Measurements from ENCODE around the gene MAML3.
"Not testable (repeated sequence)": the region's sequence is repeated elsewhere in the genome, so short reads cannot be mapped to it uniquely, and the experiment has no call there.

MAML3 gene

DNA sequence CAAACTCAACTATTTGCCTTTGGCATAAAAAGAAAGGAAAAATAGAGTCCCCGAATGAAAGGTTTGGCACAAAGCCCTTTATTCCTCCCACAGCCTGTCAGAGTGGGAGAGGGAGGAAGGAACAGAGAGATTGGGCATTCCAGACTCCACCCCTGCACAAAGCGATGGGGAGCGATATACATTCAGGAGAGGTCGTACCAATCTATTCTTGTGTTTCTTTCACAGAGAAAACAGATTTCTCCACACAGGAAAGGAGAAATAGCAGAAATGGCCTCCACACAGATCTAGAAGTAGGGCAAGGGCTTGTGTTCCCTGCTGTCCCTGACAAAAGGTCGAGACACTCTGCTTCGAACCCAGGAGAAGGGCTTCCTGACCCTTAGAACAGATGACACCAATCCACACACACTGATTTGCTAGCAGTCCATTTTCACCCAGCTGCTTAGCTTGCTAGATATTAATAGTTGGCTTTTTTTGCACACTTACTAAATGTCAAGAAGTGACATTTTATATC, 197.4 kb downstream of the MAML3 start:
- no peak for FAIRE-seq

DNA sequence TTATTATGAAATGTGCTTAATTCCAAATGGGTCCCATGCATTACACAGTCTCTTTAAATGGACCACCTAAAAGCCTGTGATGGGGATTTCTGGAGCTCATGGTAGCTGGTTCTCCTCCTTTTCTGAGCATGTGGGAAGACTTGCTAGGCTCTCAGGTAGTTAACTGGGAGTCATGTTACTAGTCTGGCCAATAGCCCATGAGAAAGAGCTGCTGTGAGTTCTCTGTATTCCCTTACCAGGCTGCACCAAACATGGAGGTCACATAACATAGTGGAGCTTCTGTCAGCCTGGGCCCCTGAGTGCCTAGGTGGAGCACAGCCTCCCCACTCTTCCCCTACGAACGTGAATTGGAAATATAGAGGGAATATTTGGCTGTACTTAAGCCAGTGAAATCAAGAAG, 198.4 kb downstream of the MAML3 start:
- no peak for FAIRE-seq

DNA sequence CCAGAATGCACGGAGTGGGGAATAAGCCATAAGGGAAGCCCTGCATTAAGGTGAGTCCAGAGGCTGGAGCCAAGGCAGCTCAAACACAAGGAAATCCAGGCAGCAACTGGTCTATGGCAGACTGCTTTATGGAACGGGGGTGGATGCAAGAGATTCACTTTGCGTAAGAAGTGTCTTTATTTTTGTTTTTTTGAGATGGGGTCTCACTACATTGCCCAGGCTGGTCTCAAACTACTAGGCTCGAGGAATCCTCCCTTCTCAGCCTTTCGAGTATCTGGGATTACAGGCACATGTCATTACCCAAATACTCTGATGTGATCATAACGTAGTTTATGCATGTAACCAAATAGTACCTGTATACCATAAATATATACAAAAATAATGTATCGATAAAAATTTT, 199.5 kb downstream of the MAML3 start:
- FAIRE-seq: no peak

DNA sequence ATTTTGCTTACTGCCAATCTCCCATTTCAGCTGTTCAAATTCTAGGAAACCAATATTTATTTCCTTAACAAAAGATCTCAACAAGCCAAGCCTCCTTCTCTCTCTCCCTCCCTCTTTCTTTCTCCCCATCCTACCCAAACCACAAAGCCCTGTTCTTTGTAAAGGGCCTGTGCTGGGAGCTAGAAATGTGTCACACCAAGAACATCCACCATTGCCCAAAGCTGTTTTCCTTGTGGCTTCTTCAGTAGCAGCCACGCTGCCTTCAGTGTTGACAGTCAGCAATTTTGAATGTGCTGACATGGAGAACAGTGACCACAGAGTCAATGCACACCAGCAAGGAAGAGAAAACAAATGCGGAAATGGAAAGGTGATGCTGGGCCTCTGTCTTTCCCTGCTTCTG, 203.0 kb downstream of the MAML3 start:
- no peak for FAIRE-seq

DNA sequence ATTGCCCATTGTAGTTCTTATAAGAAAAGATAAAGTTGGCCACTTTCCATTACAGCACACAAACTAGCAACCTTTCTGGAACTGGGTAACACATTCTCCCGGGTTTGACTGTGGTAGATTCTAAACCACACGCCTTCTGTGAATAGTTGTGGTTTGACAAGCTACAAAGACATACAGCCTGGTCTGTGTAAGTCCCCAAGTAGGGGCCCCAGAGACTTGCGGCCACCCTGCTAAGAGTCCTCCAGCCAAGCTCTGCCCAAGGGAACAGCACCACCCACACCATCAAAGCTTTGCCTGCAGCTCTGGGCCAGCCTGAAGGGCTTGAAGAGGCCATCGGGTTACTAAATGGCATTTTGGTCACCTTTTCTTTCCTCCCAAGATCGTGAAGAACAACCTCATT, 203.4 kb downstream of the MAML3 start:
- FAIRE-seq: no peak

DNA sequence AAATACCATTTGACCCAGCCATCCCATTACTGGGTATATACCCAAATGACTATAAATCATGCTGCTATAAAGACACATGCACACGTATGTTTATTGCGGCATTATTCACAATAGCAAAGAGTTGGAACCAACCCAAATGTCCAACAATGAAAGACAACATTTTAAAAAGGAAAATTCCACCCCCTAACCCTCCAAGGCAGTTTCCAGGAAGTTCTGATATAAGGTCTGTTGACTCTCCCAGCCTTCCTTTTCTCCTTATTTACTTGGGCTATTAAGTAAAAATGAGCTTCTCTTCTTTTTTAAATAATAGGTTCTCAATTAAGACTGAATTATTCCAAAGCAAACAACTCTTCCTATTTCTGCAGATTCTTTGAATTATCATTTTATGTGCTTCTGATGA, 209.1 kb downstream of the MAML3 start:
- FAIRE-seq: not testable (repeated sequence)

DNA sequence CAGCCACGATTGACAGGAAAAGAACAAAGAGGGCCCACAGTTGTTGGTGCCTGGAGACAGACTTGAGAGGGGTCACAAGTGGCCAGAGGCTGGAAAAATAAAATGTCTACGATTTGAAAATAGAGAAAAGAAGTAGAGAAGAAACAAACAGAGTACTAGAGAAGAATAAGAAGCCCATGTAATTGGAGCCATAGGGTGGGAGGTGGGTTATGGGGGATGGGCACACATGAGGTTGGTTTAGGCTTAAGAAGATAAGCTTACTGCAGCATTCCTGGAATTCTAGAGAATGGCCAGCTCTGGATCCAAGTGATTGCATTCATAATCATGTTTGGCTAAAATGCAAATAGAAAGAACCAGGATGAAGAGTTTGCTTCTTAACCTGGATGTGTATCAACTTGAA, 210.7 kb downstream of the MAML3 start:
- FAIRE-seq: no peak

DNA sequence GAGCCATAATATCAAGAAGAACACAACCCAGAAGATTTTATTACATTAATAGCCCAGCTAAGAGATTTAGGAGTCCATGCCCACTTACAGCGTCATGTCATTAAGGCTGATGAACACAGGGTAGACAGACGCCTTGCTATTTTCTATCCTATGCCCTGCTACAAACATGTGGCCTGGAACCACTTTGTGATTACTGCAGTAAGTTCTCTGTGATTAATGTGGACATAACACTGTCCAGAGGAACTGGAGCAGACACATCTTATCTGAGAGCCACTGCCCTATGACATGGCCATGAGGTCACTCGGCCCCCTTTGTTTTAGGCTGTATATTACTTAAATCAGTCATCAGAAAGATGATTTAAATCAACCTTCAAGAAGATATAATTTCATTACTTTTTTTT, 211.7 kb downstream of the MAML3 start:
- FAIRE-seq: no peak

DNA sequence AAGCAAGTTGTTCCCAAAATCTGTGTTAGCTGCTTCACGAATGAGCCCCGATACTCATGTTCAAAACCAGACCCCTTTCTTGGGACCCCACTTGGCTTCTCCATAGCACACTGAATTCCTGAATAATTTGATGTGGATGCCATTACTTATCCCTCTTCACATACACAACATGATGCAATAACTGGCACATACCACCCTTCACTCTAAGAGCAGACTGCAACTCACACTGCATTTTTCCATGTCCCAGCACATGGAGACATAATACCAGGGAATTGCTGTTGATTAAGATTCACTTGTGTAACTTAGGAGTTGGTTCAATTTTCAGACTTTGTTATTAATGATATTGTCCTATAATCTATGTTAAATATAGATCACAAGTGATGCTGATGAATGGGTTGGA, 213.4 kb downstream of the MAML3 start:
- FAIRE-seq: no peak

DNA sequence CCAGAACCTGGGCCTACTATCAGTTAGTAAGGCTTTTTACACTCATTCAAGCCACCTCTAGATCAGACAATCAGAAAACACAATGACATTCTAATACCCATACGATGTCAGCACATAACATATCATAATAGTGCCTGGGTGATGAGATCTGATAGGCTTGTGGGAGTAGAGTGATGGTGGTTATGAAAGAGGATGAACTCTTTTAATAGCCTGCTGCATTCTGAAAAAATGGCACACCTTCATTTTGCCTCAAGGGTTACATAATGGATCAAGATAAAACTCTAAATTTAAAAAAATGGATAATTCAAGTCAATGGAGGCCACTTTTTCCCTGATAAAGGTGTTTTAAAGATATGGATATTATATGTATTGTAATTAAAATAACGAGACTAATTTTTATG, 215.6 kb downstream of the MAML3 start:
- no peak for FAIRE-seq

DNA sequence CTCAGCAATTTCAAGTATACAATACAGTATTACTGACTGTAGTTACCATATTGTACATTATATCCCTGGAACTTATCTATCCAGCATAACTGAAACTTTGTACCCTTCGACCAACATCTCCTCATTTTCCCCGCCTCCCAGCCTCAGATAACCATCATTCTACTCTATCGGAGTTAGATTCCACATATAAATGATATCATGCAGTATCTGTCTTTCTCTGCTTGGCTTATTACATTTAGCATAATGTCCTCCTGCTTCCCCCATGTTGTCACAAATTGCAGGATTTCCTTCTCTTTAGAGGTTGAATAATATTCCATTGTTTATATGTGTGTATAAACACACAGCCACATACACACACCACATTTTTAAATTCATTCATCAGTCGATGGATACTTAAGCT, 218.1 kb downstream of the MAML3 start:
- FAIRE-seq: no peak

DNA sequence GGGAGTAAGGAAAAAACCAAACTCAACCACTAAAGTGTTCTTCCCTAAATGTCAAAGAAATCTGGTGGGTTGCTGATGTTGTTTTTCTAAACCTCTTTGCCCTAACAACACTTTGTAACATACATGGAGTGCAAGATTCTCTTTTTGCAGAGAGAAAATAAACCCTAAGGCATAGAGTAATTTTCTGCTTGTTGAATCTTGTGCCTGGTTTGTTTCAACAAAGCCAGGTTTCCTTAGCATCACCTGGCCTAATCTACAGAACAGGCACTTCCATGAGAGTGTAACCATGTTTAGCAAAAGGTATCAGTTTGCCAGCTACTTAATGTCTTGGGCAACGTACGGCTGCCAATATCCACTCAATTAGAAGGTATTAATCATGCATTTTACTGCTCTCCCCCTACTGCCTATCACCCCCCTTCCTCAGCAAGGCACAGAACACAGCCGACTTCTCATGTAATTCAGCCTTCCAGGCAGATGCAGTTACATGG, 219.2 kb downstream of the MAML3 start:
- FAIRE-seq: no peak

DNA sequence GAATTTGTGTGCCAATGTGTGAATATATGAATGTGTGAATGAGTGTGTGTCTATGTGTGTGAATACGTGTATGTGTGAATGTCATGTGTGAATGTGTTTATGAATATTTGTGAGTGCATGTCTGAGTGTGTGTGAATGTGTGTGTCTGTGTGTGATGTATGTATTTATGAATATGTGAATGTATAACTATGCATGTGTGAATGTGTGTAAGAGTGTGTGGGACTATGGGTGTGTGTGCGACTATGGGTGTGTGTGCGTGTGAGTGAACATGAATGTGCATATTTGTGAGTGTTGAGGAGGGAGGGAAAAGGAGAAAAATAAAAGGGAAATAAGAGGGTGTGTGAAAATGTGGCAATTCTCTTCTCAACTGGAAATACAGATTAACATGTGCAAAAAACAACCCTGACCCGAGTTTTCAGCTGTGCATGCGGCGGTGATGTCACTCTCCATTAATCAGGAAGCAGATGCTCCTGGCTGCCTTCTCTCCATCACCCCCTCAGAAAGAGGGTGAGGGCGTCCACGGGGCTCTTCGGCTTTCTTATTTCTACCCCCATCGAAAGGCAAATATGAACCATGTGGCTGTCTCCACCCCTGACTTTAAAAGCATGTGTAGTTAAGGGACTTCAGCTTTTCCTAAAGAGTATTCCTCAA, 219.8 kb downstream of the MAML3 start:
- no peak for FAIRE-seq

DNA sequence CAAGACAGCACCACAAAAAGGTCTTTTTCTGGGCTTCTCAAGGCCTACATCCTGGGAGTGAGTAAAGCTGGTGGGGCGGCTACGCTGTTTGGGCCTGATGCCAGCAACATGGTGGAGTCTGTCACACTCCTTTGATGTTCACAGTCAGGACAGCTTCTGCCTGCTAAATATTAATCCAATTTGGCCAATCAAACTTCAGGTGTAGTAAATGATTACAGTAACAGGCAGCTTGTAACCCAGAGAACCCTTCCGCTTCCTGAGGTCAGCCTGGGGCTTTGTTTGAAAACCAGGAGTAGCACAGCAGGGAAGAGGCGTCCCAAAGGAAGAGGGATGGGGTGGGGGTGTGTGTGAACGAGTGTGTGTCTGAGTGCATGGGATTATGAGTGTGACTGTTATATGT, 220.4 kb downstream of the MAML3 start:
- FAIRE-seq: no peak

DNA sequence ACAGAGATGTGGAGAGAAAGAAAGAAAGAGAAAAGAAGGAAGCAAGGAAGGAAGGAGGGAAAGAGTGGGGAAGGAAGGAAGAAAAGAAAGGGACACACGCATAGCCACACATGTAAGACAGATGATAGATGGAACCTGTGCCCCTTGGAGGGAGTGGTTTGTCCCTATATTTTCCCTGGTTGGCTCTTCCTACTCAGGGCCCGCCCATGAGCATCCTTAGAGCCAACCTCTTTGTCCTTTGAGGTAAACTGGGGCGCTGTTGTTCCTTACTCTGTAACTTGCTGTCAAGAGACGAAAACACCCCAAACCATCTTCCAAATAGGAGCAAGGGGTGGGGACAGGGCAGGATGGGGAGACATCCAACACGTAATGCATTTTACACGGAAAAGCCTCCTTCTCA, 220.9 kb downstream of the MAML3 start:
- no peak for FAIRE-seq

DNA sequence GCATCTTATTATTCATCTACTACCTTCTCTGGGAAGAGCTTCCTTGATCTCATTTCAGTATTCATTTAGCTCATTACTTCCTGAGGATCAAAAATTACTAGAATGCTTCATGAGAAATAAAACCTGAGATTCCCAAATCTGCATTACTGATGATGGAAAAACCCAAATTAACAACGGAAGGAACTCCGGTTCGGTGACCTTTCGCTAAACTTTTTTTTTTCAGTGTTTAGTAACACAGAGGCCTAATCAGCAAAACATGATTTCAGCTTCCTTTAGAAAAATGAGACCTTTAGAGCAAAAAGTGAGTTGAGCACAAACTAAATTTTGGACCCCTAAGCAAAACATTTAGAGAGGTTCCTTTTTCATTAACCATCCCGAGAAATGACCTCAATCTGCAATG, 229.2 kb downstream of the MAML3 start:
- FAIRE-seq: no peak

DNA sequence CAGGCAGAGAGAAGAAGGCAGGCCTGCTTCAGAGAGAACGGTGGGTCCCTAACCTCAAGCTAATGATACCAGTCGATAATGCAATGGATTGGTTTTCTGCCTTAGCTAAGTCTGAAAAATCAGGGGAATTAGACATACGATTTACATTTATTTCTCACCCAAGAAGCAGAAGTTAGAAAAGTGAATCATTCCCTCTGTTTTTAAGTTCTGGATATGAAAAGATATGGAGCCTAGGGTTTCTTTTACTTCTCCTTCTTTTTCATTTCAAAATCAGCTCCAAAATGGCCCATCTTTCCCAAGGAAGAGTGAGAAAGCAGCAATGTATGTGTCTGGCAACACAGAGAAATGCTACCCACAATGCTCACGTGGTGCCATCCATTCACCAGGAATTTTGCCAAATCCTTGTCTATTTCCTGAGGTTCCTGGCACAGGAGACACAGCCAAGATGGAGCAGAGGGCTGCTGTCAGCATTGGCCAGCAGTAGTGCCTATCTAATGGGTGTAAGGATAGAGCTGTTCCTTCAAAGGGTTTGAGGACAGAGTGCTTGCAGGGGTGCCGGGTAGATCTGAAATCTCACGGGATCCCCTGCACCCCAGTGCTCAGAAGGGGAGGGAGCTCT, 231.5 kb downstream of the MAML3 start:
- no peak for FAIRE-seq

DNA sequence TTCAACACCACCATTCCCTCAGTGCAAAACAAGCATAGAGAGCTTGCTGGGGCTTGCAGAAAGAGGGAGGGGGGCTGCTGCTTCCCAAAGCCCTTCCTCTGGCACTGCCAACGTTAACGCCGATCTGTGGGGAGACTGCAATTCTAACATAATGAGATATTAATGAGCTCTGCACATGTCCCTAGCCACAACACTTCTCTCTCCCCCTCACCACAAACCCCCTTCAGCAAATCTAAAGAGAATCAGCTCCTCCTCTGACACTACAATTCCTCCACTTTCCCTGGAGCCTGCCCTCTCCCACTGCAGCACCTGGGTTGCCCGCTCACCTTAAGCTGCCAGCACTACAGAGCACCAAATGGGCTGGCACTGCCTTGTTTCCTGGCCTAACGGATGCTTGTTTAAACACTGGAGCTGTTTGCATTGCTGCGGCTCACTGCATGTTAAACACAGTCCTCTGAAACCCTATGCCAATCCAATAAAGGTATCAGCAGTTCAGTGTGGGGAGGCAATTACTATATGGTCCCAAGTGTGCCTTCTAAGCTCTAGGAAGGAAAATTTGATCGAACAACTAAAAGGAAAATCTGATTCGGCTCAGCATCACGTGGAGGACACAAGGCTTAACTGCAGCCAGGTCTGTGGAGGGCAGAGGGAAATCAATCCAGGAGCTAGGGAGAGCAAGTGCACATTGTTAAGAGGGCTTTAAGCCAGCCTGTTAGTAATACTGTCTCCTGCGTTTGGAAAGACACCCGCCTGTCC, 232.4 kb downstream of the MAML3 start:
- FAIRE-seq: no peak

DNA sequence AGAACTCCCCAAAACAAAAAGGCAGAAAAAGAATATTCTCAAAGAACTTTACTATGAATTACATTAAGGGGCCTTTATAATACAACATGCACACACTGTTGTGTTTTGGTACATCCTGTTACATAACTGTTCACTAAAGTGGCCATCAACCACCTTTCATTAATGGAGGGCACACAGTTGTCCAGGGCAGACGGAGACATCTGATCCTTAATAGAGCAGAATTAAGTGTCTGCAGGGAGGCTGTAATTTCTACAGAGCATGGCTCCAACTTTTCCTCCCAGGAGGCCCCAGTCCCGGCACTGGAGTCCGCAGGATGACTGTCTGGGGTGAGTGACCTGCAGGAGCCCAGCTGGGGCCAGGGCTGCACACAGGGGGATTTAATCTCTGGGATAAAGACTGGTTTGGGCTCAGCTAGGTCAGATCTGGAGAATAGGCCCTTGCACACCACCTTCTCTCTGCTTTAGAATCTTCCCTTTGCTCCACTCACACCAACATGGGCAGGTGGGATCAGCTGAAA, 233.4 kb downstream of the MAML3 start:
- FAIRE-seq: no peak

DNA sequence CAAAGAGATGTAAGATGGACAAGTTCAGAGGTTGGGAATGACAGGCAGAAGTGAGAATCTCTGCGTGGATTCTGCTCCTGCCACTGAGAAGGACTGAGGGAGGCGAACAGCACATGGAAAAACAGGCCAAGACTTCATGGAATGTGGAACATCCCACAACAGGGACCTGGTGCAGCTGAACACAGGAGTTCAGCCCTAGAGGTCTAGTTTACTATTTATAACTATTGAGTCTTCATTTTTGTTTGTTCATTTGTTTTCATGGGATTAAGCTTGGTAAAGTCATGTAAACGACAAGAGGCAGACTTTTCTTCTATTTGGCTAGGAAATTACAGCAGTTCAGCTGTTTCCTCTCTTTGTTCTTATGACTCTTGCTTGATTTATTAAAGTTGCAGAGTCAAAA, 234.5 kb downstream of the MAML3 start:
- no peak for FAIRE-seq

DNA sequence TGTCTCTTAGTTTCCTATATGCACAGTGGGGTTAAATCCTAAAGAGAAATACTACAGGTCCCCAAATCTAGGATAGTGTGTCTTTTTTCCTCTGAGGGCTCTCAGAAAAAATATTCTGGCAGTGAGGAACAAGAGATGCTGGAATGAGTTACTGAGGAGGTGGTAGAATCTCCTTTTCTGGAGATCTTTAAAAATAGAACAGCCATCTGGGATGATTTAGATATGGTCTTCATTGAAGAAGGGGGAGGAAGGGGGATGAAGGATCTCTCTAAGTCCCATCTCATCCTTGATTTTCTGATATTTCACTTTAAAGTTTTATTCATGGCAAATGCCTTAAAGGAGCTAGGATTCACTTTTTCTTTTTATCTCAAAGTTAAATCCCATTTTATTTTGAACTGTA, 235.0 kb downstream of the MAML3 start:
- FAIRE-seq: no peak

DNA sequence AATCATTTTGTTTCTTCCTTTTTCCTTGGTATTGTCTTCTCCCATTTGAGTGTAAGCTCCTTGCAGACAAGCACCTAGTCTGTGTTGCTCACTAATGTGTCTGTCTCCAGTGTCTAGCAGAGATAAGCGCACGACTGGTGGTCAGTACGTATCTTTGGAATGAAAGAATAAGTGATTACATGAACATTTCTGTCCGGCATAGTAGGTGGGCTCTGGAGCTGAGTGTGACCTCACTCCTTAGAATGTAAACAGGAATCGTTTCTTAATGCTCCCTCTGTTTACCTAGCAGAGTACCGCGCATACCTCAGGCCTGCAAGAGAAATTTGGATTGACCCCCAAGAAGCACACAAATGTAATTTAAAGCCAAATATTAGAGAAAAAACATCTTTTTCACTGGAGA, 235.4 kb downstream of the MAML3 start:
- no peak for FAIRE-seq

DNA sequence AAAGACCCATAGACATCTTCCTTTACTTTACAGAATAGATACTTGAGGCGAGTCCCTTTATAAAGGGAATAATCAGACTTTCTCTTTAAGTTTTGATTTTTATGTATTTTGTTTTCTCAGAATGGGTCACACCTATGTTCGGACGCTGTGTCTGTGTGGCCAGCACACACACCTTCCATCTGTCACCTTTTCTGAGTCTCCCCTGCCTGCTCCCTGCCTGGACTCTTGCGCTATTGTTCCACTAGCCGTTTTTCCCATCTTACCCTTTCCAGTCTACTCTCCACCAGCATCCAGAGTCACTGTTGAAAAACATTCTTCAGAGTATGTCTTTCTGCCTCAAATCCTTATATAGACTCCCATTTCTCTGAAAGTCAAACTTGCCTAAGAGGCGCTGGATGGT, 236.1 kb downstream of the MAML3 start:
- no peak for FAIRE-seq

DNA sequence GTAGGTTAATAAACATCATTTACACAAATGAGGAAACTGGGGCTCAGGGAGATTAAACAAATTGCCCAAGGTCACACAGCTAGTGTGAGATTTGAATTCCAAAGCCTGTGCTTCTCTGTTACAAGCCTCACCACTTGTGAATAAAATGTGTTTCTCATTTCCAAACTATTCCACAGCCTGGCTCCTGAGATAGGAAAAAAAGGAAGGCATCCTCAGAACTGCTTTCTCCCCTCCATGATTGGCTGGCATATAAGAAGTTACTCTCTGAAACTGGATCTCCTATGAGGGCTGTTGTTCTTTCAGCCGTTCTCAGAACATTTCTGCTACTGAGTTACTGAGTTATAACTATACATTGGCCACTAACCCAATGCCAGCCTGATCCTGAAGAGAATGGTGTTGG, 237.9 kb downstream of the MAML3 start:
- no peak for FAIRE-seq
